Epithelial cell of umbilical artery (primary cell): Measurements from ENCODE around the gene GFRA4. TPM values are rescaled to one million over a fixed set of nuclear protein-coding genes. Genes with fewer than 3 reads are reported as not detected.

Experiments
- total RNA-seq: library from RNA; depleted of rRNA; stranded (reverse); fragments of >200 nt; gene quantifications from 2 replicates; pipeline ENCODE4 v1.2.3, GENCODE V29; 2014

The GFRA4 gene, protein sequence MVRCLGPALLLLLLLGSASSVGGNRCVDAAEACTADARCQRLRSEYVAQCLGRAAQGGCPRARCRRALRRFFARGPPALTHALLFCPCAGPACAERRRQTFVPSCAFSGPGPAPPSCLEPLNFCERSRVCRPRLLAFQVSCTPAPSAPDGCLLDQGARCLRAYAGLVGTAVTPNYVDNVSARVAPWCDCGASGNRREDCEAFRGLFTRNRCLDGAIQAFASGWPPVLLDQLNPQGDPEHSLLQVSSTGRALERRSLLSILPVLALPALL
- not detected in 2 replicates for total RNA-seq

DNA sequence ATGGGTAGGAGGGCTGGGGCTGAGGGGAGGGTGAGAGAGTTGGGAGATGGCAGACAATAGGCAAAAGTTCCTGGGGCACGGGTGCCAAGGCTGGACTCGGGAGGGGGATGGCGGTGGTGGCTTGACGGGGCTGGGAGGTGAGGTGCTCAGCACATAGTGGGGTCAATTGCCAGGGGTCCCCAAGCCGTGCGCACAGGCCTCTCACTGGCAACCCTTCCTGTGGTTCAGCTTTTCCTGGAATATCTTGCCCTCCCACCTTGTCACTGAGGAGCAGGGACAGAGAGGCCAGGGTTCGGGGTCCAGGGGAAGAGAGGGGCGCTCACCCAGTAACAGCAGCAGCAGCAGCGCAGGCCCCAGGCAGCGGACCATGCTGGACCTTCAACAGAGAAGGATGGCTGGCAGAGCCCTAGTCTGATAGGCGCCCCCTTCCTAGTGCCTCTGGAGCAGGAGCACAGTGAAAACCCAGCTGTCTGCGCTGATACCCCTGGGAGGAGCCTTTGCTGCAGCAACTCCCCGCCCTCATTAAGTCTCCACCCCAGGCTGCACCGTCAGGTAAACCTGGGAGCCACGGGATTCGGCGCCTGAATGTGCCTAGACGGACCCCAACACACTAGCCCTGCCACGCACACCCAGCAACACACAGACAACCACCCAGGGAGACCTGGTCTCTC is at the start of gene GFRA4:
Gene GFRA4 (minus strand): TSS at position 369 of the 671 bp plus-strand sequence. CDS start 0 bp downstream, at position 369.

DNA sequence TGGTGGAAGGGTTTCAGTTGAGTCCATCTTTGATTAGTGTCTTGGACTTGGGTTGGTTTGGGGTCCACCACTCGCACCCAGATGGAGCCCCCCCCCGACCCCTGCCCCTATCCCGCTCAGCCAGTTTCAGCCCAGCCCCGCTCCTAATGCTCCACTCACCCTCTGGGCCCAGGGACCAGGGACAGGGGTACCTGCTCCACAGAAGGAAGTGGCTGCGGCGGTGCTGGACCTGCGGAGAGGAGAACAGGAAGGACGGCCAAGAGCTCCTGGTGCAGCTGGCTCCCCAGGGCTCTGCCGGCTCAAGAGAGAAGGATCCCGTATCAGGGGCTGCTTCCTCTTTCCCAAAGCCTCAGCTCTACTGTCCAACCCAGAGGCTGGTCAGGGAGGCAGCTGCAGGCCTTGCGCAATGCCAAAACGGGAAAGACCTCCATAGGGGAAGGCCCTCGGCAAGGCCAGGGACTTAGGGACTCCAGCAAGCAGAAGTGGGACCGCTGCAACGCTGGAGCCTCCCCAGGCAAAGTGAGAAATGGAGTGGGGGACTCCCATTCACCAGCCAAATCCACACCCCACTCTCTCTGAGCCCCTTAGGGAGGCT is 49.2 kb upstream of the GFRA4 start, which contains the start of gene SIGLEC1:
Gene SIGLEC1 (minus strand): TSS at position 322 of the 595 bp plus-strand sequence. CDS start 5,472 bp downstream, outside the sequence.

DNA sequence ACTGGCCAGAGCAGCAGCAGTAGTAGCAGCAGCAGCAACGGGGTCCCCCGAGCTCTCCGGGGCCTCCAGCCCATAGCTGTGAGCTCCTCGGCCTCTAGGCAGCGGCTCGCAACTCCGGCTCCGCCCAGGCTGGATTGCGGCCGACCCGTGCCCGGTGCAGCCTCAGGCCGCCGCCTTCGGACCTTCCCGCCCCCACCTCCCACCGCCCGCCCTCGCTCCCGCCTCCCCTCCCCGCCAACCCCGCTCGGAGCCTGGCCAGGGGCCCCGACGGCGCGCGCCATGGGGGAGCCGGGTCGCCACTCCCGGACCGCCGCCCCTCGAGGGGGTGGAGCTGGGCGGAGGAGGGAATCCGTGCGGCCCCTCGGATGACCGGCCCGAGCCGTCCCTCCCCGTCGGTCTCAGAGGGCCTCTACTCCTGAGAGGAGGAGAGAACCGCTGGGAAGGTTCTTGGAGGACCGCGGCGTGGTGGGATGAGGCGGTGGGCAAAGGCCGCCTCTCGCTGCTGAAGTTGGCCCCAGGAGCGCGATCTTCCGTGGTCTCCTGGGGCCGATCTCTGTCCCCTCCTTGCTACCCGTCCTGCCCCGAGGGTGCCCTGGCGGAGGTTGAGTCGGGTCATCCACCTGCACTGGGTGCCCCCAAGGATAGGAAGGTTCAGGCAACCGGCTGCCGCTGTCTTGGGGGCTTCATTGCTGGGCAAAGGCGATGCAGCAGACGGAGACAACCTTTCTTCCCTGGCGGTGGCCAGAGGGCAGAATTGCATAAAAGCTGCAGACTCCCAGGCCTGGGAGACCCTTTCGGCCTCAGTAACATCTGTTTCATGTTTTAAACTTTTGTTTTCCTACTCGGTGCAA is 19.0 kb upstream of the GFRA4 start, which contains the start of gene ADAM33:
Gene ADAM33 (minus strand): TSS at position 80 of the 851 bp plus-strand sequence. CDS start 6 bp downstream, at position 74.

Other genes starting within 250 kb of the GFRA4 start
- gene ATRN, start 192.4 kb downstream of the GFRA4 start, total RNA-seq, result 29.9 and 31.5 TPM in 2 replicates
- 0.32 and 0.76 TPM in 2 replicates for gene ADAM33, start 18.6 kb upstream of the GFRA4 start, total RNA-seq
- not detected in 2 replicates for gene SIGLEC1, start 49.2 kb upstream of the GFRA4 start, total RNA-seq
- gene HSPA12B, start 69.3 kb upstream of the GFRA4 start, total RNA-seq, result 3.9 and 16.3 TPM in 2 replicates
- gene ADISSP, start 104.4 kb upstream of the GFRA4 start, total RNA-seq, result 20.2 and 29.6 TPM in 2 replicates
- gene SPEF1, start 118.0 kb upstream of the GFRA4 start, total RNA-seq, result not detected in 2 replicates
- gene CENPB, start 123.3 kb upstream of the GFRA4 start, total RNA-seq, result 96.8 and 118 TPM in 2 replicates
- 10.7 and 14.9 TPM in 2 replicates for gene CDC25B, start 132.9 kb upstream of the GFRA4 start, total RNA-seq
- gene AP5S1, start 157.1 kb upstream of the GFRA4 start, total RNA-seq, result 10.7 and 16.4 TPM in 2 replicates
- gene MAVS, start 183.4 kb upstream of the GFRA4 start, total RNA-seq, result 12.0 and 12.9 TPM in 2 replicates
- gene PANK2, start 226.0 kb upstream of the GFRA4 start, total RNA-seq, result 60.7 and 88.1 TPM in 2 replicates